HG02642 (cell line): ENCODE measurements around the gene DOK4.

Source experiments
- ATAC-seq: cut with Tn5 transposase; IDR thresholded peaks from one replicate; pipeline ENCODE4 v1.9.1; 2021; ENCODE audit warnings: mild to moderate bottlenecking; ENCODE audit not compliant: unreplicated experiment, poor library complexity

DOK4 gene

DNA sequence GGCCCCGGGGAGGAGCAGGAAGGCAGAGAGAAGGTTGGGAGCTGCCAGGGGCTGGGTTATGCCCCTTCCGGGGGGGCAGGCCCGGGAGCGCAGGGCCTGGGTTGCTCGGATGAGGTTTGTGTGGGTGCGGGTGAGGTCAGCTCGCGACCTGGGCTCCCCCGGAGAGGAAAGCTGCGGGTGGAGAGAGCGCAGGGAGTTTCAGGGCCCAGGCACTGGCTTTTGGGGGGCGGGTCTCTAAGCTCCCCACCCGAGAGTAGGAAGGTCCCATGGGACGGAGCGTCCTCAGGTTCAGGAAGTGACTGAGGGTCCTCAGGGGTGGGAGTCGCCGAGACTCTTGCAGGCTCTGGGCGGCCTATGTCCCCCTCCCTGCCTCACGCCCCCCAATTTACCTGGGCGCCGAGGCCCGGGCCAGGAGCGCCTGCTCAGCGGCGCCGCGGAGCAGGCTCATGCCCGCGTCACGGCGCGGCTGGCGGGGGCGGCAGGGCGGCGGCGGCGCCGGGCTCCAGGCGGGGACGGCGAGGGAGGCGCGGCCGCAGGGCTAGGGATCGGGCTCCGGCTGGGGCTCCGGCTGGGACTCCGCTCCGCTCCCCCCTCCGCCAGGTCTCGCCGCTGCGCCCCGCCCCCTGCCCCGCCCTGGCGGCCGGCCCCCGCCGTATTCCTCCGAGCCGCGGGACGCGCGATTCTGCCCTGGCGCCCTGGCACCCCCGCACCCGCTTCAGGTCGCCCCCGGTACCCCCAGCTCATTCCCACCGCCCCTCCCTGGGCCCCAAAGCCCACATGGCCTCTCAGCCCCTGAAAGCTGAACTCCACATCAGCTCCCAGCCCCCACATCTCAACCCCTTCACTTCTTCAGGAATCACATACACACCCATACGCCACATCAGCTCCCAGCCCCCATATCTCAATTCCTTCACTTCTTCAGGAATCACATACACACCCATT, at the start of gene DOK4:
Gene DOK4 (minus strand): TSS at position 578 of the 942 bp plus-strand sequence. CDS start 6,986 bp downstream, outside the sequence.
- ATAC-seq, result peak; percentile 88

- ATAC-seq, result peak; percentile 72
These were observed 49.5 kb upstream of the DOK4 start for GRCh38 chr16:57535680-57536305.

- no peak for ATAC-seq
These were observed 48.8 kb upstream of the DOK4 start for GRCh38 chr16:57534881-57535658.

DNA sequence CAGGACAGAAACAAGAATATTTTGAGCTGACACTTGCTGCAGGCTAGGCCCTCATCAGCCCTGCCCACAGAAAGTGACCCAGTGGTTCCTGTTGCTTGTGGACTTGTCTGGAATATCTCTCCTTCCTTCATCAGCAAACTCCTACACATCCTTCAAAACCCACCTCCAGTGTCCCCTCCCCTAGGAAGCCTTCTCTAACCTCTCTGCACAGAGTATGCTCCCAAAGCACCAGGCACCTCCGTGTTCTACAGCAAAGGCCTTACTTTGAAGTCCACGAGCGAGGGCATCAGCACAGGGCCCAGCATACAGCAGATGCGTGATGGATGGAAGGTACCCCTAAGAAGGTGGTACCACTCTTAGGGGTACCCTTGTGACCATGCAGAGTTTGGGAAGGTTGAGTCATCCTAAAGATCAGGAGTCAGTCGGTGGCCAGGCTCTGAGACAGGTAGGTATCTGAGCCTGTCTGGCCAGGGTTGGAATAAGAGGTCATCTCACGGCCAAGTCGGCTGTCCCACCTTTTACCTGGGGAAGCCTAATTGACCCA, 48.1 kb upstream of the DOK4 start:
- ATAC-seq, result no peak

DNA sequence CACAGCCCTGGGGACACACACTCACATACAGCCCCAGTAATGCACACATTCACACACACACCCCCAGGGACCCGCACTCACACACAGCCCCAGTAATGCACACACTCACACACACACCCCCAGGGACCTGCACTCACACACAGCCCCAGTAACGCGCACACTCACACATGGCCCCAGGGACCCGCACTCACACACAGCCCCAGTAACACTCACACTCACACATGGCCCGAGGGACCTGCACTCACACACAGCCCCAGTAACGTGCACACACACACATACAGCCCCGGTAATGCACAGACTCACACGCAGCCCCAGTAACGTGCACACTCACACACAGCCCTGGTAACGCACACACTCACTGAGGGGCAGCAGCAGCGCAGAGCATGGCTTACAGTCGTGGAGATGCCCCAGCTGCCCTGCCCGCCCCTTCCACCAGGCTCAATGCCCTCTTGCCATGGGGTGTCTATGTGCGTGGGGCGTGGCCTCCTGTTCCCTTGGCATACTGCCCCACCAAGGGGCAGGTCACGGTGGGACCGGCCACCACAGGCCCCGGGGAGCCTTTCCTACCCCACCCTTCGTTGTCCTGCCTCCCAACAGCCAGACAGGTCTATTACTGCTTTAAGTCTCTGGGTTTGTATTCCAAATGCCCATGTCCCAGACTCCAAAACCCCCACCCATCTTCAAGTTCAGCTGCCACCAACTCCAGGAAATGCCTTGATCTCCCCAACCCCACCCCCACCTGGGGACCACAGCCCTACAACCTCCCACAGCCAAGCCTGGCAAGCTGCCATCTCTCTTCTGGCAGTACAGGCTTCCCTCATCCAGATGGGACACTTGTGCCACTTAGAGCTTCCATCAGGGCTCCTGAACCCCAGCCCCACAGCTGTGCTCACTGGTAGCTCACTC, 47.4 kb upstream of the DOK4 start:
- ATAC-seq, result no peak

GRCh38 chr16:57532266-57532625, 46.0 kb upstream of the DOK4 start:
- ATAC-seq, result no peak

DNA sequence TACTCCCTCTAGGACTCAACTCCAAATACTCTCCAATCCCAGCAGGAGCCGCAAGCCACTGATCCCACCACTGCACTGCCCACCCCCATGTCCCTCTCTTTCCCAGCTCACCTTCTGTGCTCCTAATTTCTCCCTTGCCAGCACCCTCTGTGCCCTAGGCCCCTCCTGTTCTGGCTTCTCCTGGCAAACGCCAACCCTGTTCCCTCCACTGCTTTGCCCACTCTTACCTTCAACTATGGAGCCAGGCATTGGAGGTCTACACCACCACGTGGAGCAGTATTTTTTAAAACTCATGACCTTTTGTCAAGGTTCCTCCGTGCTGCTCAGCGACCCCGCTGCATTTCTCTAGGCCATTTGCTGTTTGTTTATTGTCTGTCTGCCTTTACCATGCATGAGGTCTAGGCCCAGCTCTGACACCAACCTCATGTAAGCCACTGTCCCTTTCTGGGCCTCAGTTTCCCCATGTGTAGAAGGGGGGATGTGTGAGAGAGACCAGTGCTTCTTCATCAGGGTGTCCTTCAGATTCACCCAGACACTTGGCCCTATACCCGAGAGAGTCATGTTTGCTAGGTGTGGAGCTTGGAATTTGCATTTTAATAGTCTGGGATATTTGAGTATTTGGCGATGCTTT, 45.5 kb upstream of the DOK4 start:
- ATAC-seq, result no peak

- no peak for ATAC-seq
These were observed 44.9 kb upstream of the DOK4 start for GRCh38 chr16:57531253-57531575.

GRCh38 chr16:57530522-57531252, 44.4 kb upstream of the DOK4 start:
- ATAC-seq, result no peak

GRCh38 chr16:57530104-57530521, 43.8 kb upstream of the DOK4 start:
- ATAC-seq, result peak; percentile 52

- no peak for ATAC-seq
These were observed 43.3 kb upstream of the DOK4 start for GRCh38 chr16:57529391-57530103.

DNA sequence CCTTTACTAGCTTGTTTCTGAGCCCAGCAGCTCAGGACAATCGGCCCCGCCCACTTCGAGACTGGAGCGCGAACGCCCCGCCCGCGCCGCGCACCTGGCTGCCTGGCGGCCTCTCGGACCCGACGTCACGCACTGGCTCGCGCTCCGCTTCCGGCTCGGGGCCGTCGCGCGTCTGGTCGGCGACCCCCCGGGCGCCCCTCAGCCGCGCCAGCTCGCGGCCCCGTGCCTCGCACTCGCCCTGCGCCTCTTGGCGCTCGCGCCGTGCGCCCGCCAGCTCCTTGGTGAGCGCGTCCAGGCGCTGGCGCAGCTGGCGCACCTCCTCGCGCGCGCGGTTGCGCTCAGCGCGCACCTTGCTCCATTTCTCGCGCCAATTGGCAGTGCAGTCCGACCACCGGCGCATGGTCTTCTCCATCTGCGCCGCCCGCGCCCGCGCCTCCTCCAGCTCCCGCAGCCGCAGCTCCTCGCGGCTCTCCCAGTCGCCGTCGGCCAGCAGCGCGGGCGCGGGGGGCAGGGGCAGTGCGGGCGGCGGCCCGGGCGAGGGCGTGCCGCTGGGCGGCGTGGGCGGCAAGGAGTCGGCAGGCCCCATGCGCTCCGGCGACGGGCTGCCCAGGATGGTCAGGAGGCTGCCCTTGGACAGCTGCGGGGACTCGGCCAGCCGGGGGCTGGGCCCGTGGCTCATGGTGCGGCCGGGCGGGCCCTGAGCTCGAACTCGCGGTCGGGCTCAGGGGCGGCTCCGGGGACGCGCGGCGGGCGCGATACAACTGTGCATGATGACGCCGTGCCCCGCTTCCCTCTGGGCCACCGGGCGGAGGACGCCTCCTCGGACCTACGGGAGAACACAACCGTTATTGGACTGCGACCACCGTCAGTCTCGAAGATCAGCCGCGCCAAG, 42.5 kb upstream of the DOK4 start:
- no peak for ATAC-seq

DNA sequence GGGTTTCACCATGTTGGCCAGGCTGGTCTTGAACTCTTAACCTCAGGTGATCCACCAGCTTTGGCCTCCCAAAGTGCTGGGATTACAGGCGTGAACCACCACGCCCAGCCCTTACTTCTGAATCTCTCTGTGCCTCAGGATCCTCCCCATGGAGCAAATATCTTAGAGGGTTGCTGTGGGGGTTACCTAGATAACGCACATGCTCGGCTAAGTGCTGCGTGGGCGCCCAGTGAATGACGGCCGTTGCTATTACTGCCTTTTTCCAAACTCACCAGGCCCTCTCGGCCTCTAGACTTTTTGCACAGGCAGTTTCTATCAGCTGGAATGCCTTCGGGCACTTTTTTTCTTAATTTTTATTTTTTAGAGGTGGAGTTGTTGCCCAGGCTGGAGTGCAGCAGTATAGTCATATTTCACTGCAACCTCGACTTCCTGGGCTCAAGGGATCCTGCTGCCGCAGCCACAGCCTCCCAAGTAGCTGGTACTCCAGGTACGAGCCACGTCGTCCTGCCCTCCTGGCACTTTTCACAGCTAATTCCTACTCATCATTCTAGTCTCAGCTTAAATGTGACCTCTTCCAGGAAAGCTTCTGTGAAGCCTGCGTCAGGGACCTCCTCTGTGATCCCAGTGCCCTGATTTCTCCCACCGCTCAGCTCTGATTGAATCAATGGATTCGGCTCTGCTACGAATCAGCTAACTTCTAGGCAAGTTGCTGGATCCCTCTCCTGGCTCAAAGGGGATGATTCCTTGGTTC, 41.5 kb upstream of the DOK4 start:
- ATAC-seq, result no peak

DNA sequence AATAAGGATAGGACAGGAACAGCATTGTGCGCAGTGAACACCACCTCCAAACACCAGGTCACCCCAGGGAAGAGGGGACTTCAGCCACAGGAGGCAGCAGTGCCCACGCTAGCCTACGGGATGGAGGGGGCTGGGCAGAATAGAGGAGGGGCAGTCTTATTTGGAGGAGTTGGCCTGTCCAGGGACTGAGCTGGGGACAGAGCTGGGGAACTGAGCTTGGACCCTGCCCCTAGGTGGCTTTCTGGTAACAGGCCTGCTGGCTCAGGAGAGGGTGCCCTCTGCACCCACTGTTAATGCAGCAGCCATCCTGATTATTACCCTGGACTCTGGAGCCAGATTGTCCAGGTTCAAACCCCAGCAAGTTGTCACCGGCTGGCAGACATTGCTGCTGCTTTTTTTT, 40.7 kb upstream of the DOK4 start:
- ATAC-seq, result no peak

DNA sequence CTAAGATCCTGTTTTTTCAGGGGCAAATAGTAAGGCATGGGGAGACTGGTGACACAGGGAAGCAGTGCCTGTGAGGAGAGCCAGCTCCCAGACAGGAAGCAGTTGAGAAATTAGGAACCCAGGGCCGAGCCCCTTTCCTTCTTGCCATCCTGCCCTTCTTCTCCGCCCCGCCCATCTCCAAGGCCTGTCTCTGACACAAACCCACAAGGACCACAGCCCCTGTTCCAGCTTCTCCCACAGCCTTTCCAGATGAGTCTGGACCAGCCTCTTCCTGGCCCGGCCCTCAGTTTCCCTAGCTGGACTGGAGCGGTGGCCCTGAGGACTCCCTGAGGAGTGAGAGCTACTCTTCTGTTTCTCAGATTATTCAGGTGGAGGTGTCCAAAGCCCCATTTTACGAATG, 40.2 kb upstream of the DOK4 start:
- no peak for ATAC-seq

- ATAC-seq, result no peak
These were observed 39.5 kb upstream of the DOK4 start for GRCh38 chr16:57525761-57526160.
